Hepatocyte (in vitro differentiated cells): ENCODE data around the gene RDH16.

ENCODE experiments used
- CTCF ChIP-seq: fragments of 200-600 bp; sonication (generic); IDR thresholded peaks from 2 replicates; pipeline ENCODE4 v1.5.1; 2016; ENCODE audit warnings: antibody characterized with exemption, mild to moderate bottlenecking; ENCODE audit not compliant: poor library complexity
- EZH2 ChIP-seq: fragments of 200-600 bp; sonication (generic); IDR thresholded peaks from 2 replicates; pipeline ENCODE4 v1.6.1; 2016; ENCODE audit warnings: antibody characterized with exemption, mild to moderate bottlenecking, borderline replicate concordance

DNA sequence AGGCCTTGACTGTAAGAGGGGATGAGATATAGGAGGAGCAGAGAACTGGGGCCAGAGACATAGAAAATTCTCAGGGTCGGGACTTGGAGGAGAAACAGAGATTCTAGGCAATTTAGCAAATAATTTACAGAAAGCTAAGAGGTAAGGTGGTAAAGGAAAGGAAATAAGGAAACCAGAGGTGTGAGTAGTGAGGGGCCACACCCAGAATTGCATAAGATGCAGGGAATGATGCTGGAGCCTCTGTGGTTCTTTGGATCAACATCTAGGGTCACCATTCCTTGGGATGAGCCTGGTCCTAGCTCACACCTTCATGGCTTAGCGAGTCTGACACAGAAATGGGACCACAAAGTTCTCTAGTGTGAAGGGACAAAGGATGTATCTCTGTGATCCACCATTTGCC is 22.3 kb downstream of the RDH16 start:
- TF ChIP-seq CTCF (no peak), EZH2 (no peak)
